GM19351 (cell line): ENCODE measurements around the gene GNAI2.
A peak's percentile ranks its signal among the peaks of the same experiment; 100 is the strongest.

Experiments
- ATAC-seq: cut with Tn5 transposase; IDR thresholded peaks from one replicate; pipeline ENCODE4 v1.9.1; 2021; ENCODE audit warnings: mild to moderate bottlenecking, moderate library complexity; ENCODE audit not compliant: unreplicated experiment

Gene GNAI2

DNA sequence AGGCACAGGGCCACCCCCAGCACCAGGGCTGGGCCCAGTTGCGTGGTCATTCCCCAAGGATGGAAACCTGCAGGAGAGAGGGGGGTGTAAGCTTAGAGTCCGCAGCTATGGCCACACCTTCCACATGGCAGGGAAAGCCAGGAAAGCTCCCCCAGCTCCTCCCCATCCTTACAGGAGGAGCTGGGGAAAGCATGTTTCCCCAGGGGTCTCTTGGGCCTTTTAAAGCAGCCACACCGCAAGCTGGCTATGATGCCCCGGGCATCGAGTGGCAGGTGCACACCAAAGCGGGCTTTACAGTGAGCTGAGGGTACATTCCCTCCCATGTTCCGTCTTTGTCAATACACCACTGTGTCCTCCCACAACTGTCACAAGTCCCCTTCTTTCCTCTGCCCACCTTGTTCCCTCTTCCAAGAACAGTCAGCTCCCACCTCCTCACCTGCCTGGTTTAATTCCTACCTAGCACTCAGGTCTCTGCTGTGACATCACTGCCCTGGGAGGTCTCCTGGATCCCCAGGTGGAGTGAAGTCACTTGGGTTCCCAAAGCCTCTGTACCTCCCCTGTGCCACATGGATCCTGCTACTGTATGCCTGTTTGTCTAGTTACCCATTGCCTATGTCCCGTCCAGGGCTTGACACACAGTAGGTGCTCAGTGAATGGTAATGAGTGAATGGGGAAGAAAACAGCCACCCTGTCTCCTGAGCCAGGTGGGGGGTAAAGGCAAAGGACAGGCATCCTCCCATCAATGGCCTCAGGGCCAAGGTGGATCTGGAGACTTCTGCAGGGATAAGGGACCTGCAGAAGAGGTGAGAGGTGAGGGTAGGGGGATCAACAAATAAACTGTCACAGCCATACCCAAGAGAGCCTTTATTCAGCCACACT is 59.8 kb downstream of the GNAI2 start:
- ATAC-seq: no peak

DNA sequence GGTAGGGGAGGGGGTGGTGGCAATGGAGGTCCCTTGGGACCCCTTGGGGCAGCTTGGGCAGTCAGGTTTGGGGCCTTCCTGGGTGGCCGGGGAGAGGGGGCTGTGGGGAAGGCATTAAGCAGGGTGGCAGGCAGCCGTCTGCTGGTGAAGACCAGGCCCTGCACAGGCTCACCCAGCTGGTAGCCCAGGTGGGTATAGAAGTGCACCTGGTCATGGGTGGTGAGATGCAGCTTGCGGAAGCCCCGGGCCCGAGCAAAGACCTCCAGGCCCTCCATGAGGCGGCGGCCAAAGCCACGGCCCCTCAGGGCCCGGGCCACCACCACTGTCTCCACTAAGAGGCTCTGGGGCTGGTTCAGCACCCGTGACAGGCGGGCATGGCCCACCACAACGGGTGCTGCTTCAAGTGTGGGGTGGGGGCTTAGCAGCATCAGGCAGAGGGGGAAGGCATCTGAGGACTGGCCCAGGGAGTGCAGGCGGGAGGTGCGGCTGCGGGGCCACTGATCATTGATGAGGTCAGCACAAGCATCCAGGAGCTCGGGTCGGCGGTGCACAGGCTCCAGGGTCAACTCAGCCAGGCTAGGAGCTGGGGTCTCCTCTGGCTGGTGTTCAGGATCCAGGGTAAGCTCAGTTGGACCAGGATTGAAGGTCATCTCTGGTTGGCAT is 60.8 kb downstream of the GNAI2 start:
- no peak for ATAC-seq

DNA sequence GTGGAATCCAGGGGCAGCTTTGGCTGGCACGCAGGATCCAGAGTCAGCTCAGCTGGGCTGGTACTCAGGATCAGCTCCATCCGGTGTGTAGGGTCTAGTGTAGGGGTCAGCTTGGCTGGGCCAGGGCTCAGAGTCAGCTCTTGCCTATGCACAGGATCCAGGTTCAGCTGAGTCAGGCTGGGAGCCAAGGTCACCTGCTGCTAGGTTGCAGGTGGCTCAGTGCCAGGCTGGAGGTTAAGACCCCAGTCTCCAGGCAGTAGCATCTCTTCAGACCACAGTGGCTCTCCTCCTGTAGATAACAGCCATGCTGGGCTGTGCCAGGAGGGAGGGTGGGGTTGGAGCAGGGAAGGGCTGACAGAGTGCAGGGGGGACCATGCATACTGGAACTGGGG is 61.4 kb downstream of the GNAI2 start:
- no peak for ATAC-seq

DNA sequence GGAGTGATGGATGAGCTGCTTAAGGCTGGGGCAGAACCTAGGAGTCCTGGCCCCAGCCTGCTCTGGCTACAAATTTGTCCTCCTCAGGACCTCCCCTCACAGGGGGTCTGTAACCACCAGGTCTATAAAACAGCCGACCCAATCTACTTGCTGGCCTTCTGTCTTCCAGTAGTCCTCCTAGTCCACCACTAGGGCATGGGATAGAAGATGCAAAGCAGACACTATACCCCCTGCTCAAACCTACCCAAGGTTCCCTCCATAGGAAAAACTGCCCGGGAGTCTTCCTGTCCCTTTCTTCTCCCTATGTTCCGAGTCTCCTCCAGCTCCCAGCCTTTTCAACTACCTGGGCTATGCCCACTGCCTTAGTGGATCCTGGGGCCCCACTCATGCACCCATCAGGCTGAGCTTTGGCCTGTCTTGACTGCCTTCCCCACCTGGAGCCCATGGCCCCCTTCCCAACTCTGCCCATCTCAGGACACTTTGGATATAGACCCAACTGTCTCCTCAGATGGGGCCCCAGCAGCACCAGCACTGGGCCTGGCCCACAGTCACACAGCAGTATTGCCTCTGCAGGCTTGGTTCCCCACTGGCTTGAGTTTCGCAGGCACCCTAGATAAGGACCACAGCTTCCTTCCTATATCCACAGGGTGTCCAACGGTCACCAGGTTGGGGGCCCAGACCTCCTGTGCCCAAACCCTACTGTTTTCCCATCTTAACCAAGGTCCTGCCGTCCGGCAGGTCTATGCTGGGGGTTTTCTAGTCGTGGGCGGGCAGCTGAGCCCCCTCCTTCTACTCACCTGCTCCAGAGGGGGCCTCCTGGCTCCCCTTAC is 62.1 kb downstream of the GNAI2 start:
- no peak for ATAC-seq

DNA sequence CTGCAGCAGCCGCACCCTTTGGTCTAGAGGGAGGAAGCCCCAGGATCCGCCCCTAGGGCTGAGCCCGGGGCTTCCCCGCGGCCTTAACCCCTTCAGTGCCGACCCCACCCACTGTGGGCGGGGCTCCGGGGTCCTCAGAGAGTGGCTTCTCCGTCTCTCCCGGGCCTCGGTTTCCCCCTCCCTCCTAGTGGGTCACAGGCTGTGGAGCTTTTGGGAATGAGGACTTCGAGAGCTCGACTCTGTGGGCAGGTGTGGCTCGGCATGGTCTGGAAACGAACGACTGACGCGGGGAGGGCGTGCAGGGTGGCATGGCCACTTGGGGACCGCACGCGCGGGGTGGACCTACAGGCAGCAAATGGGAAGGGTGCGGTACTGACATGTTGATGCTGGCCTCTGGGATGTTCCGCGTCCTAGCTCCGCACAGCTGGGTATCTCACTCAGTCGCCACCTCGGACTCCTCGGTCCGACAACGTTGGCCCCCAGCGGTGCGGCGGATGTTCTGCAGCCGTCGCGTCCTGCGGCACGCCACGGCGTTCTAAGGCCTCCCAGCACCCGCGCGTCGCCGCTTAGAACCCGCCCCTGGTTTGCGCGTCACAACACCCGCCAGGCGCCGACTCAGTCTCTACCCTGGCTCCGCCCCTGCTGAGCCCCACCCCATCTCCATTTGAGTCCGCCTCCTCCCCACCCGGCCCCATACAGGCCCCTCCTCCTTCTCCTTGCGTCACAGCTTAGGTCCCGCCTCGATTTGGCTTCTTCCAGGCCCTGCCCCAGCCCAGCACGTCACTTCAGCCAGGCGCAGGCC is 63.0 kb downstream of the GNAI2 start, which contains the start of the genes HYAL3 and NAA80:
TSS of gene HYAL3 (minus strand) at position 570 of the 802 bp plus-strand sequence. CDS start 3,803 bp downstream, outside the sequence.
TSS of gene NAA80 (minus strand) at position 570 of the 802 bp plus-strand sequence. CDS start 1,942 bp downstream, outside the sequence.
- ATAC-seq: peak; percentile 83

DNA sequence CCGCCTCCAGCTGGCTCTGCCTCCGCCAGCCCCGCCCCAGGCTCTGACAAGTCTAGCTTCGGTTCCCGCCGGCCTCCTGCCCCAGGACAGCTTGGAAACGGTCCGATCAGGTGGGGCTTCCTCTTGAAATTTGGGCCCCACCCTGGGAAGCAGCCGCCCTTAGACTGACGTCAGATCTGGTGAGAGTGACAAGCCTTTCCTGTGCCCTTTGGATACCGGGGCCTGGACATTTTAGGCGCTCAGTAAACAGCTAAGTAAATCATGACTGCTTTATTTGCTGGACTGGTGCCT is 63.6 kb downstream of the GNAI2 start:
- ATAC-seq: no peak

DNA sequence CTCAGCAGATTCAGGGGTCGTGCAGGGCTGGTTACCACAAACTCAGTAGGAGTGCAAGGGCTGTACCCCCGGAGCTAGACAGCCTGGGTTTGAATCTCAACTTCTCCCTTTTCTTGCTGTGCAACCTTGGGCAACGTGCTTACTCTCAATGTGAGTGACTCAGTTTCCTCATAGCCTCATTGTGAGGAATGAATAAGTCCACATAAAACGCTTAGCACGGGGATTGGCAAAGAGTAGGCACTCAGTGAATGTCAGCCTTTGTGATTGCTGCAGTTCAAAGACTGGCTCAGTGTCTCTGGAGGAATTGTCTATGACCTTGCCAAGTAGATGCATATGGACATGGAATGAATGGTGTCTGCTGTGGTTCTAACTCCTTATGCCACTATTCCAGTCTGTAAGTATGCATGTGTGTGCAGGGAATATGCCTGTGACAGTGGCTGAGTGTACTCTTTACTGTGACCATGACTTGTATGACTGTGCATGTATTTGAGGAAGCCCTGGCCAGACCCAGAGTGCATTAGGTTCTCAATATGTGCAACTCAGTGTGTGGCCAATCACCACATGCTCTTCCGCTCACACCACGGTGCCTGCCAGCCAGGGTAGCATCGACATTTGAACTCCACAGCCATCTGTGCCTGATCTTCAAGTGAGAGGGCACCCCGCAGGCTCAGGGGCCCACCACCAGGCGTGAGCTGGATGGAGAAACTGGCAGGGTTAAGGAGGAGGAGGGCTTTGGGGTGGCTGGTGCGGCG is 64.1 kb downstream of the GNAI2 start:
- ATAC-seq: no peak

DNA sequence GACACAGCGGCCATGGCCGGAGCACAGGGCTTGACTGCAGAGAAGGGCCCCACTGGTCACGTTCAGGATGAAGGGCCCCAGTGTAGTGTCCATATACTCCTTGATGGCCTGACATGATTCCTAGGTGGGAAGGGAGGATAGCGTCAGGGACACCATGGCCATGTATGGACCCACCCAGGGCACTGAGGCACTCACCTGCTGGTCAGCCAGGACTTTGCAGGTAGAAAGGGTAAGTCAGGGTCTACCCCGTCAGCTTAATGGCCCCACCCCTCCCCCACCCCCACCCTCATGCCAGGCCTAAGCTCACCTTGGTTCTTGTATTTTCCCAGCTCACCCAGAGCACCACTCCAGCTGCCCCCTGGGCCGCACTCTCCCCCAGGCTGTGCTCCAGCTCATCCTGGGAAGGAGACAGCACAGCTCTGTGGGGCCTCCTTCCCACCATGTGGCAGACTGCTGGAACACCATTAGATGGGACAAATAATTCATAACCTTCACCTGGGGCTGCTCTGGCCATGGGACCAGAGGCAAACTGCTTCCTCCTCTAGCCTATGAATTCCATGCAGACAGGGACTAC is 64.8 kb downstream of the GNAI2 start:
- no peak for ATAC-seq

DNA sequence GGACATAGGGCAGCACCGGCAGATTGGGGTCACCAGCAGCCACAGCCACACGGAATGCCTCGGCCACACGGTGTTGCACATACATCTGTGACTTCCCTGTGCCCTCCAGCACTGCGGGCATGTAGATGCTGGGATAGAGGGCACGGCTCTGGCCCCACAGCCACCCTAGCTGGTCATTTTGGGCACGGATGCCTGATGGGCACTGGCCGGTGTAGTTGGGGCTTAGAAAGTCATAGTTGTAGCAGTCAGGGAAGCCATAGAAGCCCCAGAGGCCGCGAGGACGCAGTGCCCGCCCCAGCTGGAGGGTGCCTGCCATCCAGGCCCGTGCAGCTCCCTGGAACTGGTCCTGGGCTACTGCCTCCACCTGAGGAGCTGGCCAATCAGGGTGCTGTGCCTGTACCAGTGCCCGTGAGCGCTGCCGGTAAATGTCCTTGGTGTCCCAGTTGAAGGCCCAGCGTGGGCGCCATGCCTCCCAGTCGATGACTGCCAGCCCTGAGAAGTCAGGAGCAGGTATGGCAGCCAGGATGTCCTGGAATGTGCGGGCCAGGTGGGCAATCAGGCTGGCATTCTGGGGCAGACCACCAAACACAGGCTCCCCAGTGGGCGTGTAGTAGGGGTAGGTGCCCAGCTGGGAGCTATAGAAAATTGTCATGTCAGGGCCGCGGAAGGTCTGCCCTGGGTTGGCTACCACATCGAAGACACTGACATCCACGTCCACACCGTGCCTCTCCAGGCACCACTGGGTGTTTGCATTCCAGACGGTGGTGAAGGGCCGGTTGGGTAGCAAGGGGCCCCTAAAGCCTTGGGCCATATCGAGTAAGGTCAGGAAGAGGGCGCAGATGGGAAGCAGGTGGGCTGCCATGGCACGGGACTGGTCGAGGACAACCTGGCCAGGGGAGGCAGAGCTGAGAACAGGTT is 66.3 kb downstream of the GNAI2 start:
- ATAC-seq: no peak

DNA sequence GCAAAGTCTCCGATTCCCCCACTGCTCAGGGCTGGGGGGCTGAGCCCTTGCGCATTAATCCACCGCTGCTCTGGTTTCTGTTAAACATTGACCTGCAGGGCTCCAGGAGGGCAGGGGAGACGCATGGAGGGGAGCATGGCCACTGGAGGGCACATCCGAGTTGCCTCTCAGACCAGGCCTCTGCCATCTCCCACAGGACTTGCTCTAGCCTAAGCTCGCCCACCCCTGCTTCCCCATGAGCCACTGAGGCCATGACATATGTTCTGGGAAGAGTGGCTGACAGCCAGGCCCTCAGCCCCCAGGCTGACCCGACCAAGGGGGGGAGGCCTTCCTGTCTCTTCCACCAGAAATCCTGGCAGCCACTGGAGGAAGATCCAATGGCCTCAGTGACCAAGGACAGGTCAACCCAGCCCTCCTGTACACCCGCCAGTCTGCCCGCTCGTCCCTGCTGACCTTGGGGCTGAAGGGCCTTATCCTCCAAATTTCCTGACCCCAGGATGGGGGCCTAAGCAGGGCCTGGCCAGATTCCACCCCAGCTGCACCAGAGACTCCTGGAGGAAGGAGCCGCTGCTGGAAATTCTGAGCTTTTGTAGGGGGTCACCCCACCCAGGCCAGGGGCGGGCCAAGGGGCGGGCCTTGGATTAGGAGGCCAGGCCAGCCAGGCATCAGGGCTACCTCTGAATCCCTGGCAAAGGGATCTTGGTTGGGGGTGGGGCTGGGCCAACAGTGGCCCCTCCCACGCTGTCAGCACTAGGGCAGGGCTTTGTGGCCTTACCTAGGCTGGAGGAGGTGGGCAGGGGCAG is 67.2 kb downstream of the GNAI2 start, which contains the start of gene HYAL1:
TSS of gene HYAL1 (minus strand) at position 562 of the 803 bp plus-strand sequence. CDS start 618 bp downstream, outside the sequence.
- no peak for ATAC-seq

DNA sequence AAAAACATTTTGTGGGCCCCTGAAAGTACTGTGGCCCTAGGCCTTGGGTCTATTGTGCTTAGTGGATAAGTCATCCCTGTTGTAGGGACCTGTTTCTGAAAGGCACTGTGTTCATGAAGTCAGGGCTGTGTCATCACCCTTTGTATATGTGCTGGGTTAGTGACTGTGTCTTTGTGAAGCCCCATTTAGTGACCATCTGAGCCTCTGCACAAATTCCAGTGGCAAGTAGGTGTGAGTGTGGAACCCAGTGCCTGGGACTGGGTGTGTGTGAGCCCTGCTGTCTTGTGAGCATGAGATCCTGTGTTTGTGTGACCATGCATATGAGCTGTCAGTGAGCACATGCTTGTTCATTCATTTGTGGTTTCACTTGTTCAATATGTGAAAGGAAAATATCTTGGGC is 68.6 kb downstream of the GNAI2 start:
- no peak for ATAC-seq
